Cerebellar cortex (tissue), 1 donor: Measurements from ENCODE around the gene PPP1R12C.
A peak's percentile ranks its signal among the peaks of the same experiment; 100 is the strongest.
"Not testable (repeated sequence)": the region's sequence is repeated elsewhere in the genome, so short reads cannot be mapped to it uniquely, and the experiment has no call there.

Source experiments
- DNase-seq: peaks from one replicate; pipeline ENCODE4 v3.0.0-alpha.2; 2015; ENCODE audit warnings: low spot score

Gene PPP1R12C

GRCh38 chr19:55071913-55072312 is 45.5 kb downstream of the PPP1R12C start:
- no peak for DNase-seq

GRCh38 chr19:55071129-55071502 is 46.3 kb downstream of the PPP1R12C start:
- DNase-seq, result no peak

GRCh38 chr19:55070466-55071128 is 46.8 kb downstream of the PPP1R12C start:
- DNase-seq, result no peak

DNA sequence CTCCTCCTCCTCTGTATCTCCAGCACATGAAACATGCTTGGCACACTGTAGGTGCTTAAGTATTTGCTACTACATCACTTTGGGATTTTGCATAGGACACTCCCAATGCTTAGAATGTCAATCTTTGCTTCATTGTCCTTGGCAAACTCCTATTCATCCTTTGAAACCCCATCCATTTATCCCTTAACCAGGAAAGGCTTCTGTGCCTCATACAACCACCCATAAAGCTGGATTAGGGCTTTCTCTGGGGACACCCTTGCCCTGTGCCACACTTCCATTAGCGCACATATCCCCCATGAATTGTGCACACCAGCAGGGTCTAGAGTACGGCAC is 47.6 kb downstream of the PPP1R12C start:
- no peak for DNase-seq

DNA sequence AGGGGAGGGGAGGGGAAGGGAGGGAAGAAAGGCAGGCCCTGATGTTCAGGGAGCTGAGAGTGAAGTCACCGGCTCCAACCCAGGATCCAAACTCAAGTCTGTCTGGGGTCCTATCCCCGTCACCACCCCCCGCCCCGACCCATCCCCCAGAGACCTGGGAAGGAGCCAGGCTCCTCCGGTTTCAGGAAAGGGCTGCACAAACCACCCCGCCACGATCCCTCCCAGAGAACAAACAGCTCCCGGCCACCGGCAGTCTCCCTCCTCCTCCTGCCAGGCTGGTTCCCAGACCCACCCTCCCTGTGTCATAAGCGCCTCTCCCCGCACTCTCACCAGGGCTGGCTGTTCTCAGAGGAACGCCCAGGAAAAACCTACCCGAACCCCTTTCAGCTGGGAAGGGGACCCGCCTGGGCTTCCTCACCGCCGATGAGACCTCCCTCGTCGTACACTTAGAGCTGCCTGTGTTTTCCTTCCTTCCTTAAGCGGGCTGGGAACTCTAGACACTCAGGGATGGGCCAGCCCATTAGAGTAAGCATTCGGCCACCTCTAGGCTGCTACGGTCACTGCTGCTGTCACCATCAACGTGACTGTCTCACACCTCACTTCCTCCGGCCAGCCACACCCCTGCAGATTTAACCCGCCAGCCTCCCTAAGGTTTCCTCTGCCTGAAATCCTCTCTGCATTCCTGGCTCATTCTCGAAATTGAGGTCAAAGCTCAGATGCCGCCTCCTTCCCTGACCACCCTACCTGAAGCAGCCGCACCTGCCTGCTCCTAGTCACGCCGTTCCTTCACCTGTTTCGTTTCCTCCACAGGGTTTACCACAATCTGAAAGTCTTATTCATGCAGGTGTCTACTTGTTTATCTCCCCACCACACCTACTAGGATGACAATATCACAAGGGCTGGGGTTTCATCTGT is 48.2 kb downstream of the PPP1R12C start:
- no peak for DNase-seq

DNA sequence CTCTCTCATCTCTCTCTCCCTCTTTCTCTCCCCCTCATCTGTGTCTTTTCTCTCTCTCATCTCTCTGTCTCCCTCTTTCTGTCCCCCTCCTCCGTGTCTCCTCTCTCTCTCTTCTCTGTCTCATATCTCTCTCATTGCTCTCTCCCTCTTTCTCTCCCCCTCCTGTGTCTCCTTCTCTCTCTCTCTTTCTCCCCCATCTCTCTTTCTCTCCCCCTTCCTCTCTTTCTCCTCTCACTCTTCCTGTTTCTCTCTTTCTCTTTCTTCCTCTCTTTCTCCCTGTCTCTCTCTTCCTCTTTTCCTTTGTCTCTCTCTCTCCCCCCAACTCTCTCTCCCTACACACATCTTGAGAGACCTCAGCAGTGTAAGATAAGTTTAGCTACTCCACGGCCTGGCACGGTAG is 49.6 kb downstream of the PPP1R12C start:
- DNase-seq, result no peak

DNA sequence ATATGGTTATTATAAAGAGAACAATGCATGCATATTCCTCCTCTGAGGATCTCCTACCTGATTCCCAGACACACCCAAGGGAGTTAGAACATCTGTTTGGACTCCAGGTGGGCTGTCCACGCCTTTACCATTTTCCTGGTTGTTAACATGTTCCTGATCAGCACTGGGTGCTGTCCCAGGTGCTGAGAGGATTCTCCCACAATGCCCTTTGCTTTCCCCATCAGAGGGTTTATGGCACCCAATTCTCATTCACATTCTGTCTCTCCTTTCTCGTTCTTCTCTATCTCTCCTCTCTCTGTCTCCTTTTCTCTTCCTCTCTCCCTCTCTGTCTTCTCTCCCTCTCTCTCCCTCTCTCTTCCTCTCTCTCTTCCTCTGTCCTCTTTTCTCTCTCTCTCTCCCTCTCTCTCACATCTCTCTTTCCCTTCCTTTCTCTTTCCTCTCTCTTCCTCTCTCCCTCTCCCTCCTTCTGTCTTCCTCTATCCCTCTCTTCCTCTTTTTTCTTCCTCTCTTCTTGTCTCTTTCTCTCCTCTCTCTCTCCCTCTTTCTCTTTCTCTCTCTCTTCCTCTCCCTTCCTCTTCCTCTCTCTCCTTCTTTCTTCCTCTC is 51.2 kb downstream of the PPP1R12C start:
- DNase-seq, result no peak

DNA sequence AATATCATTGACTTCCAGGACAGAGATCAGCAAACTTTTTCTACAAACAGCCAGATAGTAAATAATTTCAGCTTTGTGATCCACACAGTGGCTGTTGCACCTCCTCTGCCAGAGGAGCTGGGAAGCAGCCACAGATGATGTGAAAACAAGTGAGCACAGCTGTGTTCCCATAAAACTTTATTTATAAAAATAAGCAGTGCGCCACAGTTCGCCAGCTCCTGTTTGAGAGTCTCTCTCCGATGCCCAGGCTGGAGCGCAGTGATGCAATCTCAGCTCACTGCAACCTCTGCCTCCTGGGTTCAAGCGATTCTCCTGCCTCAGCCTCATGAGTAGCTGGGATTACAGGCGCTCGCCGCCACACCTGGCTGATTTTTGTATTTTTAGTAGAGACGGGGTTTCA is 51.9 kb downstream of the PPP1R12C start:
- not testable (repeated sequence) for DNase-seq

- DNase-seq, result no peak
These were observed 54.0 kb downstream of the PPP1R12C start for GRCh38 chr19:55063492-55063843.

GRCh38 chr19:55062735-55063491 is 54.5 kb downstream of the PPP1R12C start, which contains the start of gene RDH13:
Gene RDH13 (minus strand): TSS chr19:55063148. CDS start chr19:55063032, 116 bp downstream.
- peak; percentile 96 for DNase-seq

DNA sequence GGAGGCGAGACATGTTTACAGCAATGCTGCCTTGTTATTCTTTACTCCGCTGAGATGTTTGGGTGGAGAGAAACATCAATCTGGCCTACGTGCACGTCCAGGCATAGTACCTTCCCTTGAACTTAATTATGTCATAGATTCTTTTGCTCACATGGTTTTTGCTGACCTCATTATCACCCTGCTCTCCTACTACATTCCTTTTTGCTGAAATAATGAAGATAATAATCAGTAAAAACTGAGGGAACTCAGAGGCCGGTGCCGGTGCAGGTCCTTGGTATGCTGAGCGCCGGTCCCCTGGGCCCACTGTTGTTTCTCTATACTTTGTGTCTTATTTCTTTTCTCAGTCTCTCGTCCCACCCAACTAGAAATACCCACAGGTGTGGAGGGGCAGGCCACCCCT is 57.1 kb downstream of the PPP1R12C start:
- DNase-seq, result not testable (repeated sequence)

- no peak for DNase-seq
These were observed 58.4 kb downstream of the PPP1R12C start for GRCh38 chr19:55058781-55059610.

- no peak for DNase-seq
These were observed 60.6 kb downstream of the PPP1R12C start for GRCh38 chr19:55056827-55057226.

DNA sequence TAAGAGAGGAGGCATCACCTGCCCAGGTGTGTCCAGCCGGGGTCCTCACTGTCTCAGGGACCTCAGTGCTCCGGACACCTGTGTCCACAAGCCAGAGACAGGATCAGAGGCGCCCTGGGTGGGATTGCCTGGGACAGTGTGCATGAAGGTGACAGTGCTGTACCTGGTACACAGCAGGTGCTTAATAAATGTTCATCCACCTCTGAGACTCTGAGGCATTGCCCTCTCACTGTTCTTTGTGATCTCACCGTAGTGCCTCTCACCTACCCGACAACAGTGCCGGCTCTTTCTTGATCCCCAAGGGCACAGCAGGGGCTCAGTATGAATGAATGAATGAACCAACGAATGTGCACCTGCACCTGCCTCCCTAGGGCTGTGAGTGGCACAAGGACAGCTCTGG is 63.7 kb downstream of the PPP1R12C start:
- DNase-seq, result no peak

DNA sequence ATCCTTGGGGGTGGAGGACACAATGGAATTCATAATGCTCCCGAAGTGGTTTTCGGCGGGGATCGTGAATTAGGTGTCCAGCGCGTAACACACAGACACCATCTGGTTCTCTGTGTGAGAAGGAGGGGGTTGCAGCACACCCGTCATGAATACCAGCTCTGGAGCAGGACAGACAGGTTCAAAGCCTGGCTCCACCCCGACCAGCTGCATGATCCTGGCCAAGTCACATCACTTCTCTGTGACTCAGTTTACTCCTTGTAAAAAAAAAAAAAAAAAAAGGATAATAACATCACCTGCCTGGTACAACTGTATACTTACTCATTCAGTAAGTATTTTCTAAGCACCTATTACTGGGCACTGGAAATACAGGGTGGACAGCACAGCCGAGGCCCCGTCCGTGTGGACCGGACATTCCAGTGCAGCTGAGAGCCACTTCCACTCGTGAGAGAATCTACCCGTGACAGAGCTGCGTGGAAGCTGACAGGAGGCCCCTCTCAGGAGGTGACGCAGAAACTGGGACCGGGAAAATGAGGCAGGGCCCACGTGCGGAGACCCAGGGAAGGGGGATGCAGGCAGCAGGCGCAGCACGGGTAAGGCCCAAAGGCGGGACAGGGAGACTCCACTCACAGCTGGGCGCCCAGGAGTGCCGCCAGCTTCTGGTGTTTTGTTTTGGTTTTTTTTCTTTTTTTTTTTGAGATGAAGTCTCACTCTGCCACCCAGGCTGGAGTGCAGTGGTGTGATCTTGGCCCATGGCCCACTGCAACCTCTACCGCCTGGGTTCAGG is 66.5 kb downstream of the PPP1R12C start:
- no peak for DNase-seq

DNA sequence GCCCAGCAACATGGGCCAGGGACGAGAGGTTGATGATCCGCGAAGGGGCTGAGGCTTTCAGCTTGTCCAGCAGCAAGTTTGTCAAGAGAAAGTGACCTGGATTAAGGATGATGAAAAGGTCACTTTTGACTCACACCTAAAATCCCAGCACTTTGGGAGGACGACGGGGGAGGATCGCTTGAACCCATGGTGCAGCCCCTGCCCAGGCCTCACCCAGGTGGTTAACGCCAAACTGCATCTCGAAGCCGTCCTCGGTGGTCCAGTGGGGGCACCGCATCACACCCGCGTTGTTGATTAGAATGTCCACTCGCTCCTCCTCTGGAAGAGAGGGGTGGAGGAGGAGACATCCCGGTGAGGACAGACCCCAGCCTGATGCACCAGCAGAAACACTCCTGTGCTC is 69.0 kb downstream of the PPP1R12C start:
- DNase-seq, result no peak

GRCh38 chr19:55047951-55048350 is 69.5 kb downstream of the PPP1R12C start:
- no peak for DNase-seq

DNA sequence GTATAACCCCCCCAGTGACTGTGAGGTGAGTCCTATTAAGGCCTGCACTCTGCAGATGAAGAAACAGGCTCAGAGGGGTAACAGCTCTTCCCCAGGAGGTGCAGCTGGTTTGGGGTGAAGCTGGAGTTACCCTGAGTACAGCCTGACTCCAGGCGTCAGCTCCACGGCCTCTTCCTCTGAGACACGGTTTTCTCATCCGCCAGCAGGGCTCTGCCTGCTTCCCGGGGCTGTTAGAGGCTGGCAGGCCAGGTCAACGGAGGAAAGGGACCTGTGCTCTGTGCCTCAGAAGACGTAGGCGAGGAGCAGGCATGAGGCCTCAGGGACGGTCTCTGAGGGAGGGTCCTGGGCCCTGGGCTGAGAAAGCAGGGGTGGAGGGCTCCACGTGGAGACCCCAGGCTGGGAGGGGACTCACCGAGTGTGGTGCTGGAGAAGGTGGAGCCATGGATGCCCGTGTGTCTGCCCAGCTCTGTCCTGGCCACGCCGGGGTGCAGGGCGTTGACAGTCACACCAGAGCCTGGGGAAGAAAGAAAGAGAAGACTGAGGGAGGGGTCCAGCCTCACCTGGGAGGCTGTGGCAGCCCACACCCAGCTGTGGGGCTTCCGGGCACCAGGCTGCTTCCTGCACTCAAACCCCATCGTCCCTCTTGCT is 70.3 kb downstream of the PPP1R12C start:
- DNase-seq, result no peak

DNA sequence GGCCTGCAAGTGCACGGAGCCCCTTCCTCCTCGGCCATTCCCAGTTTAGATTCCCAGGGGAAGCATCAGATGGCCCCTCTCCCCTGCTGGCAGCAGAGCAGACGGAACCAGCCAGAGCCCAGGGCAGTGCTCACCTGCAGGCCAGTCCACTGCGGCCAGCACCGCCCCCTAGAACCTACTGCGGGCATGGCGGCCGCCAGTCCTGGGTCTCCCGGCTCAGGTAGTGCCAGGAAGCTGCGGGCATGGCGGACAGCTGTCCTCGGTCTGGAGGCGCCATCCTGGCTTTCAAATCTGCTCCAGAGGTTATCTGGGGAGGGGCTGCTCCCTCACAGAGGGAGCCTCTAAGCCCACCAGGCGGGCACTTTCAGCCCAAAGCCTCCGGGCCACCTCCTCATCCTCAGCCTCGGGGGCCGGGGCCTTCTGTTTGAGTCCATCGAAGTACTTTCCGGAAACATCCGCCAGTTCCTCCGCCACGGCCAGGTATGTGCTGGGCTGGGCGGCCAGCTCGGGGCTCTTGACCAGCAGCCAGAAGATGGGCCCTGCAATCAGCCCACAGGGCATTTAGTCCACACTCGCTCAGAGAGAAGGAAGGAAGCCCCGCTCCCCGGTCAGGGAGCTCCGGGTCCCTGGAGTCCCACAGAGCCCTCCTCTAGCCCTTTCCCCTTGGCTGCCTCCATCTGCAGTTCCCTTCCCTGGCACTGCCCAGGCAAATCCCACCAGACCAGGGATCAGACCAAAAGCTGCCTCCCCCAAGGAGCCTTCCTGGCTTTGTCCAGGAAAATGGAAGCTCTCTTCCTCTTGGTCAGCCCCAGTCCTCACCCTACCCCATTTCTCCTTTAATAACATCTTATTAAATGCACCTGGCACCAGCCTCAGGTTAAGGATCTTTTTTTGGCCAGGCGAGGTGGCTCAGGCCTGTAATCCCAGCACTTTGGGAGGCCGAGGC is 72.4 kb downstream of the PPP1R12C start:
- DNase-seq, result no peak
